Ovary (tissue), 9 donors: ENCODE results near the gene IFNGR1. TPM values are rescaled to one million over a fixed set of nuclear protein-coding genes. Genes with fewer than 3 reads are reported as not detected.
"Not testable (repeated sequence)": the region's sequence is repeated elsewhere in the genome, so short reads cannot be mapped to it uniquely, and the experiment has no call there.

ENCODE experiments used
- DNase-seq, 5 donors: peaks; one replicate each; pipeline ENCODE4 v3.0.0-alpha.2; 2019 to 2020
- H3K27ac ChIP-seq, 2 donors: fragments of 200-600 bp; one replicate each; pipeline versions ENCODE4 v1.5.1 to v1.8.0; 2019 to 2022
- H3K27me3 ChIP-seq: fragments of 200-600 bp; one replicate; pipeline ENCODE4 v1.8.0; 2022
- H3K36me3 ChIP-seq: fragments of 200-600 bp; sonication (generic); one replicate; pipeline ENCODE4 v1.5.1; 2019
- H3K4me1 ChIP-seq: one replicate; pipeline ENCODE4 v1.8.1; 2013; ENCODE audit warnings: mild to moderate bottlenecking, moderate library complexity; ENCODE audit not compliant: insufficient read depth
- H3K4me3 ChIP-seq: fragments of 200-600 bp; sonication (generic); one replicate; pipeline ENCODE4 v1.5.1; 2017
- H3K9me3 ChIP-seq, 2 donors: fragments of 200-600 bp in 1 of 2; sonication (generic) in 1 of 2; one replicate each; pipeline versions ENCODE4 v1.5.1 to v1.8.1; 2013 to 2019; ENCODE audit warnings: mild to moderate bottlenecking in 1 of 2, moderate library complexity in 1 of 2
- CTCF ChIP-seq, 3 donors: fragments of 450-650 bp in 2 of 3; fragments of 200-600 bp in 1 of 3; IDR thresholded peaks; one replicate each; pipeline versions ENCODE4 v1.5.1 to v1.8.0; 2016 to 2022; ENCODE audit warnings: antibody characterized with exemption in 3 of 3, mild to moderate bottlenecking in 1 of 3
- EP300 ChIP-seq: sonication (generic); formaldehyde crosslinking; IDR thresholded peaks from one replicate; pipeline ENCODE4 v1.6.1; 2017; ENCODE audit warnings: antibody characterized with exemption
- POLR2A ChIP-seq: fragments of 450-650 bp; IDR thresholded peaks from one replicate; pipeline ENCODE4 v1.6.1; 2017; ENCODE audit warnings: antibody characterized with exemption, mild to moderate bottlenecking, moderate library complexity
- WGBS, 3 donors: extraction: QIAGEN DNeasy Blood & Tissue Kit in 1 of 3; methylation state at CpG; one replicate each; pipeline versions ENCODE4 v1.1.5 to v1.1.7; 2013 to 2017; 5-methylcytosine and 5-hydroxymethylcytosine counted together
- intact Hi-C, 4 donors: fragments of 100-400 bp; cut with DNase I; formaldehyde crosslinking; loops; one replicate each; pipeline versions ENCODE4 v1.11.0 to v1.15.1; 2022 to 2023
- polyA plus RNA-seq, 2 donors: library from polyadenylated mRNA; stranded (reverse); fragments of 200-250 nt in 1 of 2; fragments of 350-450 nt in 1 of 2; fragmentation: Illumina TruSeq in 1 of 2; extraction: RNeasy Lipid Tissue Mini Kit (QIAGEN cat#74804) in 1 of 2; gene quantifications; one replicate each; pipeline ENCODE4 v1.2.3, GENCODE V29; 2013 to 2014
- total RNA-seq, 7 donors: library from RNA; depleted of rRNA in 2 of 7; stranded (reverse); fragments of >200 nt in 2 of 7; fragmentation: NEBNext Ultra II Directional in 3 of 7; extraction: Animal tissue kit (Norgen Biotek cat#: 25700) in 3 of 7; gene quantifications; one replicate each; pipeline versions ENCODE4 v1.1.0 to v1.2.4, GENCODE V29; 2016 to 2023
- donor health status: DM: no; HTN: no; CAD: no; lungs with moderate emphysema.
- donor health status: DM: no; HTN: no; CAD: no.
- donor health status: Bipolar disorder and iron deficiency.
- donor health status: DM: yes; HTN: yes; CAD: no.
- donor health status: DM: no; HTN: no; CAD: no.
- donor health status: DM: yes; HTN: yes; CAD: no.

The IFNGR1 gene
- total and polyA plus RNA-seq, 9 donors = 37.1 to 95.2 (median 55.5) TPM

GRCh38 chr6:137217801-137218472 lies 1.2 kb downstream of the IFNGR1 start:
- H3K9me3 ChIP-seq = no peaks in the 10 kb centered on the region
- peak overlapping the region; percentile 89 to 95 for H3K27ac ChIP-seq
- 23 to 25% (median 23%) methylated on average over 12 of the region's 12 CpGs for WGBS, 3 donors
- intact Hi-C loops = no loop called here
- TF ChIP-seq CTCF (IDR thresholded peaks at IDR 0.05) (no peak), EP300 (no peak), POLR2A (no peak)
- peak overlapping the region; percentile 98 for H3K4me3 ChIP-seq
- no peaks in the 10 kb centered on the region for H3K27me3 ChIP-seq
- no peak for DNase-seq
- peaks cover 14% of the 10 kb centered on the region for H3K4me1 ChIP-seq
- no peaks in the 10 kb centered on the region for H3K36me3 ChIP-seq

GRCh38 chr6:137216875-137217553 lies 2.2 kb downstream of the IFNGR1 start:
- H3K36me3 ChIP-seq = no peaks in the 10 kb centered on the region
- peak overlapping the region in 1 of 2 donors; percentile 95 for H3K27ac ChIP-seq
- intact Hi-C loops = no loop called here
- 61 to 63% (median 62%) methylated on average over 12 of the region's 12 CpGs for WGBS, 3 donors
- peaks cover 14% of the 10 kb centered on the region for H3K4me1 ChIP-seq
- no peaks in the 10 kb centered on the region for H3K9me3 ChIP-seq
- H3K4me3 ChIP-seq = peak overlapping the region; percentile 98
- DNase-seq = no peak
- TF ChIP-seq CTCF (IDR thresholded peaks at IDR 0.05) = no peak
- no peak for TF ChIP-seq EP300
- no peak for TF ChIP-seq POLR2A
- H3K27me3 ChIP-seq = no peaks in the 10 kb centered on the region

- no peaks in the 10 kb centered on the region for H3K27me3 ChIP-seq
- H3K9me3 ChIP-seq = no peaks in the 10 kb centered on the region
- H3K36me3 ChIP-seq = no peaks in the 10 kb centered on the region
- intact Hi-C loops = no loop called here
- peak overlapping the region; percentile 98 for H3K4me3 ChIP-seq
- peaks cover 16% of the 10 kb centered on the region for H3K4me1 ChIP-seq
- no peak for TF ChIP-seq POLR2A
- TF ChIP-seq CTCF (IDR thresholded peaks at IDR 0.05) = no peak
- TF ChIP-seq EP300 = no peak
- H3K27ac ChIP-seq = no peak overlapping the region
- DNase-seq = no peak
Measured at GRCh38 chr6:137216106-137216505, 3.1 kb downstream of the IFNGR1 start.

GRCh38 chr6:137215630-137216029 lies 3.6 kb downstream of the IFNGR1 start:
- H3K36me3 ChIP-seq, intact Hi-C loops, H3K27ac ChIP-seq, H3K27me3 ChIP-seq, H3K9me3 ChIP-seq, H3K4me3 ChIP-seq, DNase-seq: not testable (repeated sequence)
- H3K4me1 ChIP-seq = peaks cover 18% of the 10 kb centered on the region
- 82 to 91% (median 87%) methylated on average over 3 of the region's 3 CpGs for WGBS, 3 donors

GRCh38 chr6:137214931-137215330 lies 4.3 kb downstream of the IFNGR1 start:
- H3K4me3 ChIP-seq = no peak overlapping the region

More at GRCh38 chr6:137214931-137215330, 4.3 kb downstream of the IFNGR1 start:
- no peaks in the 10 kb centered on the region for H3K9me3 ChIP-seq
- H3K27ac ChIP-seq = no peak overlapping the region
- no peaks in the 10 kb centered on the region for H3K27me3 ChIP-seq
- intact Hi-C loops = no loop called here
- H3K36me3 ChIP-seq = no peaks in the 10 kb centered on the region
- DNase-seq = no peak
- peaks cover 20% of the 10 kb centered on the region for H3K4me1 ChIP-seq
- no peak for TF ChIP-seq POLR2A
- 89 to 96% (median 91%) methylated on average over 3 of the region's 3 CpGs for WGBS, 3 donors
